CD4-positive, alpha-beta T cell treated with Interferon alpha-2 for 1 hour (primary cell): ENCODE results near the gene MAB21L3.

ENCODE experiments used
- DNase-seq, 2 donors: peaks; one replicate each; pipeline ENCODE4 v3.0.0-alpha.2; 2020 to 2022

The MAB21L3 gene

DNA sequence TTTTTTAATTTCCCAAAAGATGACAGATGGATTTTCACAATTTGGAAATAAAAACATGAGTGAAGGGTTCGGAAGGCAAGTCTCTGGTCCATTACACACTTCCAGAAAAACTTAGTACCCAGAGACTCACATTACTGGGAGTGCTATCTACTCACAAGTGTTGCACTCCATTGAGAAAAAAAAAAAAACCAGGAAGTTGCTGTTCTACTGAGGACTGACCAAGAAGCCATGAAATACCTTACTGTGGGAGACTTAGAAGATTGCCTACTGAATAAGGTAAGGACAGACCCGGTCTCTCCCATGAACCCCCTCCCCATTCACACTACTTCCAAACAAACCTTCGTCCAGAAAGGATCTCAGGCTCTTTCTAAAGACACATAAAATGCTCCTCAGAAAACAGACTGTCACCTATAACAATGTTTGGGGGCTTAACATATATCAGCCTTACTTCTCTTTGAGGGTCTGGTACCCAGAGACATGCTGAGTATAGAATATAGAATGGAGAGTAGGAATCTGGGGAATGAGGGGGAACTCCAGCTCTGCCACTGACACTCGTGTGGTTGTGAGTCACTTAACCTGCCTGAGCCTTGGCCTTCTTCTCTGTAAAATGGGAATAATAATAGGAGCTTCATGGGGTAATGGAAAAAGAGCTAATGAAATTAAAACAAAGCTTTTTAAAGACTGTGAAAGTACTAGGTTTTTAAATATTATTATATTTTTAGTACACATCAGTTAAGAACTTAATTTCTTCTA, 1.4 kb downstream of the MAB21L3 start:
- no peak for DNase-seq

DNA sequence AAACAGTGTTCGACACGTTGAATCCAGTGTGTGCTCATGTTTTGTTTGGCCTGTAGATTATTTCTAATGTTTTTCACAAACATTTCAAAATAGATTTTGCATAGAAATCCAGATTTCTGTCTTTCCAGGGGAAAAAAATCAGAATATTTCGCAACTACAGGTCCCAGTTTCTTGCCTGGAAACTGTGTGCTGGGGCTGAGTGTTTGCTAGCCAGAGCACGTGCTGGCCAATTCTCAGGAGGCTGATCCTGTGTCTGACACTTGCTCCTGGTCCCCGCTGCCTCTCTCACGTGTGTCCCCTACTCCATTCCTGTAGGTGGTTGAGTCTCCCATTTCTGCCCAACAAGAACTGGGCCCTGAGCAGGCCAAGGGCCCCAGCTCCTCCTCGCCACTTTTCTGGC, 2.4 kb downstream of the MAB21L3 start:
- no peak for DNase-seq

DNA sequence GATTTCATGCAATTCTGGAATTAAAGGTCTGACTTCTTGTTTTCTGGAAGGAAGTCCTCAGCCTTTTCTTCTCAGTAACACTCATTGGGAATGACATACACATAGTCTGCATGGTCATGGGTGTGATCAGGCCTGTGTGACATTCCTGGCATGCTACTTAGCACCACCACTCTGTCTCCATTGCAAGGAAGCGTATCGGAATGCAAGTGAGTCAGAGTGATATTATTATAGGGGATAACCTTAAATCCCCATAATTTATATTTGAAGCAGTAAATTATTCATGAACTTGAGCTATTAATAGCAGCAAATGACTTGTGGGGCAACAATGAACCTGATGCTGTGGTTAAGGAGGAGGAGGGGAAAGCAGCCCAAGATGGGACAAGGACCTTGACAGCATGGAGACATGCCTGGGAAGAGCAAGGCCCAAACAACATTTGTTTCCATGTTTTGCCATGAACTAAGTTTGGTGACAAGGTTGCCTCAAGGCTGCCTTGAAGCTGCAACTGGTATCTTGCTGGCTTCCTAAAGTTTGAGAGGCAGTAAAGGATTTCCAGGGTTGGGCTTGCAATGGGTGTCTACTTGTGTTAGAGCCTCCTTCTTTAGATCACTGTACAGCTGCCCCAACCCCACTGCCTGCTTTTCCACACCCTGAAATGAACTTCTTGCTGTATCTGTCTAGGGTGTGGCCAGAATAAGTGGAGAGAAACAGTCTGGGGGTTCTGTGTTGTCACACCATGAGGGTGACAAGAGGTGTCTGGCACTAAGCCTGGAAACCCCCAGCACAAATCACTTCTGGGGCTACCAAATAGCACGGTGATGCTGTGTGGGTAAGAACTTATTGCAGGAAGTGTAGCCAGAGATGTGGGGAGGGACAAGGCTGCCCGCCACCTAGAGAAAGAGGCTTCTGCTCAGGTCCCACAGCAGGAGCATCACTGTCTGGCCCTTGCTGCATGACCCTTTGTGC, 4.6 kb downstream of the MAB21L3 start:
- DNase-seq, result no peak

- no peak for DNase-seq
These were observed 7.3 kb downstream of the MAB21L3 start for GRCh38 chr1:116118471-116118870.

- no peak for DNase-seq
These were observed 8.7 kb downstream of the MAB21L3 start for GRCh38 chr1:116119876-116120275.

- DNase-seq, result no peak
These were observed 12.0 kb downstream of the MAB21L3 start for GRCh38 chr1:116122955-116123757.

DNA sequence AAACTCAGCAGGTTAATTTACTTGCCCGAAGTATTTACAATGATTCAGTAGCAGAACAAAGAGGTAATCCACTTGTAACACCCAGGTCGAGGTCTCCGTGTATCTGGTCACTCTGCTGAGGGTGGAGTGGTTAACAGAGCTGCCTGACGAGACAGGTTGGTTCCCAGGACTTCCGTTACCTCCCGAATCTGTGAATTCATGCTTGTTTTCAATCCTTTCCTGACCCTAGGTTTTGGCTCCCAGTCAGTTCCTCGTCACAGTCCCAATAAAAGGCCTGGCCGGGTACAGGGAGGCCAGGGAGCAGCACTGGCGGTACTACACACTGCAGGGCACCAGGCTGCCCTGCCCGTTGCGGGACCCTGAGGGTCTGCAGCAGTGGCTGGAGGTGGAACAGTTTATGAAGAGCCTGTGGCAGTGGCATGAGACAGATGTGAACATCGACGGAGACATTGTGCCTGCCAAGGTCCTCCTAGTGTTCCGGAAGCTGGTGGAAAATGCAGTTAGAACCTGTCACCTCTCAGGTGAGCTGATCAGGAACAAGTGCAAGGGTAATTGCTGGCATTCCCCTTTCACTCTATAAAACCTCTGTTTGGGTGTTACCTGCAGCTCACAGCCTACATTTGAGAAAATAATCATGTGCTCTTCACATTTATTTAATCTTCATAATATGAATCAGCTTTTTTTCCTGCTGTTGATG, 12.8 kb downstream of the MAB21L3 start:
- no peak for DNase-seq

- DNase-seq, result no peak
These were observed 14.6 kb downstream of the MAB21L3 start for GRCh38 chr1:116125758-116126157.

- DNase-seq, result no peak
These were observed 15.1 kb downstream of the MAB21L3 start for GRCh38 chr1:116126281-116126680.

DNA sequence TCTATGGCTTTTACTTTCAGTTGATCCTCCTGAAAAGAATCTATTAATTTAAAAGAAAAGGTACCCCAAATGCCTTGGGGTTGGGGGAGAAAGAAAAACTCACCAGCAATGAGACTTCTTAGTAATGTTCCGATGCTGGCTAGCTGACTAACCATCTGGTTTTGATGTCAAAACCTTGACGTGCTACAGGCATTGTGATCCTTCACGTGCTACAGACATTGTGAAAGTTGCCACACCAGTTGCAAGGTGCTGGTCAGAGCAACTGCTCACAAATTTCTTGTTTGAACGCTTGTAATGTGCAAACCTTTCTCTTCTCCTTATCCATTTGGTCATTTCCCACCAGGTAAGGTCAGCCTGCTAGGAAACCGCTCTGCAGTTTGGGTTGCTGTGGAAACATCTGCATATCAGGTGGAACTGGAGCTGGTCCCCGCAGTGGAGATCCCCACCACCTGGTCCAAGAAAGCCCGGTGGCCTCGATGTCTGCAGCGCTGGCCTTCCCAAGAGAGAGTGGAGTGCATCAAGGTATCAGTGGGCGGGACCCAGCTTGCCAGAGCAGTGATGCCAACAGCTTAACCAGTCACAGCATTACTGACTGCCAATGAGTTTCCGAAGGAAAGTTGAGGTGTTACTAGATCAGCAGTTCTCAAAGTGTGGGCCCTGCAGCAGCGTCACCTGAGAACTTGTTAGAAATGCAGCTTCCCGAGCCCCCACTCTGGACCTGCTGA, 16.1 kb downstream of the MAB21L3 start:
- DNase-seq, result no peak

- no peak for DNase-seq
These were observed 16.8 kb downstream of the MAB21L3 start for GRCh38 chr1:116127848-116128540.

GRCh38 chr1:116128664-116129063, 17.5 kb downstream of the MAB21L3 start:
- DNase-seq, result no peak

GRCh38 chr1:116129537-116129936, 18.3 kb downstream of the MAB21L3 start:
- DNase-seq, result no peak

- DNase-seq, result no peak
These were observed 19.2 kb downstream of the MAB21L3 start for GRCh38 chr1:116130356-116130755.

- DNase-seq, result no peak
These were observed 20.0 kb downstream of the MAB21L3 start for GRCh38 chr1:116131170-116131569.

DNA sequence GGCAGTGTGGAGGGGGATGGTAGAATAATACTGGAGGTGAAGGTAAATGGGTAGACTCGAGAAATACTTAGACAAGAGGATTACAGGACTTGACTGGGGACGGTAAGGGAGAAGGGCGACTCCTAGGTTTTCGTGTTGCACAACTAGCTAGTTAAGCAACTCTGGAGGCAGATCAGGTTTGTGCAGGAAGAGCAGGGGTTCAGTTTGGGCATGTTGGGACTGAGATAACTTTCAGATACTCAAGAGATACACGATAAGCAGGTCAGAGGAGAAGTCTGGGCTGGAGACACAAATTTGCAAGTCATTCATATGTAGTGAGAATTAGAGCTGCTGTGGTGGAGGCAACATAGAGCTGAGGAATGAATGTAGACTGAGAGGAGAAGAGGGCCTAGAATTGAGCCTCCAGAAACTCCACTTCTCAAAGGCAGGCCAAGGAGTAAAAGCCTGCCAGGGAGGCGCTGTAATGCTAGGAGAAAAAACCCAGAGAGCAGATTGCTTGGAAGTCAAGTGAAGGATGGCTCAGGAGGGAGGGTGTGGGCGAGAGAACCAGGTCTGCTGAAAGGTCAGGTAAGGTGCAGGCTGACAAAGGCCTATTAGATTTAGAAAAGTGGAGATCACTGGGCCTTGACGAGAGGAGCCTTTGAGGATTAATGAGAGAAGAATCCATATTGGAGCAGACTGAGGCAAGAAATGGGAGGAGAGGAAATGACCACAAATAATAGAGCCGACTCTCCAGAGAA, 20.8 kb downstream of the MAB21L3 start:
- DNase-seq, result no peak

DNA sequence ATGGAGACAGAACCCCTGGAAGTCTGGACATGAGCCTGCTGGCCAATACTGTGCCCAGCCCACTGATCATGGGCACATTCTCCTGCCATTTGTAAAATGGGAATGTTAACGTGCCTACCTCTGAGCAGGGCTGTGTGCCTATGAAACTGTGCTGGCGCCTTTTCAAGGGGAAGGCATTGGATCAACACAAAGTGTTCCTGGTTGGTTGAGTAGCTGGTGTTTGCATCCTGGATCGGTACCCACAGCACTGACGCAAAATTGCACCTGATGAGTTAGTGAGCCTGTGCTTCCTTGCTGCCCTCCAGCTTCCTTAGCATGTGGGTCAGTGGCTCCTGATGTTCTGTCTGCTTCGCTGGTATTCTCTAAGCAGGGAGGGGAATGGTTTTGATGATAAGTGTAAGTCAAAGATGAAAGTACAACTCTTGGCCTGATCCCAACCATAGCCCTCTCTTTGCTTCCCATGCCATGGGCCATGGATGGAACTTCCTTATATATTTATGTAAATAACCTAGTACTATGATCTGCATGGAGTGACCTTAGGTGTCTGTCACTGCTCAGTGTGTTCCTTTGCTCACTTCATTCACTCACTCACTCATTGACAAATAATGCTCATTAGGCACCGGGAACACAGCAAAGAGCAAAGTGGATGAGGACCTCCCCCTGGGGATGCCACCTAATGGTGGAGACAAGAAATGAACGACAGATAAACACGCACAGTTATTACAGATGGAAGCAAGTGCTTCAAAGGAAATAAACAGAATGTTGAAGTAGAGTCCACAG, 22.7 kb downstream of the MAB21L3 start:
- no peak for DNase-seq

DNA sequence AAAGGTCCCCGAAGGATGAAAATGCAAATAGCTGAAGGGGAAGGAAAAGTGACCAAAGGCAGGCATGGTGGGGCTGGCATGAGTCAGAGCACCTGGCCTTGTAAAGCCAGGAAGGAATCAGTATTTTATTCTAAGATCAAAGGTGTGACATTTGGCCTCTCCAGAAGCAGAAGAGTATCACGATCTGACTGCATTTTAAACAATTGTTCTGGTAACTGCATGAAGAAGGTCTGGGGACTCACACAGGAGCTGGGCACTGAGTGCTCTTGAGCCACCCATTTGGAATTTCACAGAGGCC, 23.2 kb downstream of the MAB21L3 start:
- DNase-seq, result no peak

DNA sequence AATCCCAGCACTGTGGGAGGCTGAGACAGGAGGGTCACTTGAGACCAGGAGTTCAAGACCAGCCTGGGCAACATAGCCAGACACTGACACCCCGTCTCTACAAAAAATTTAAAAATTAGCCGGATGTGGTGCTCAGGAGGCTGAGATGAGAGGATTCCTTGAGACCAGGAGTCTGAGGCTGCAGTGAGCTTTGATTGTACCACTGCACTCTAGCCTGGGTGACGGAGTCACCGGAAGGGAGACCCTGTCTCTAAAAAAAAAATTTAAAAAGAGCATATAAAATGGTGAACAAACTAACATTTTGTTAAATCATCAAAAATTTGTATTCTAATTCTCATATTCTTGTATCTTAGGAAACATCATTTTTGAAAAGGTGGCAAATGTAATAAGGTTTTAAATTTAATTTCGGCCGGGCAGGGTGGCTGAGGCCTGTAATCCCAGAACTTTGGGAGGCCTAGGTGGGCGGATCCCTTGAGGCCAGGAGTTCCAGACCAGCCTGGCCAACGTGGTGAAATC, 27.1 kb downstream of the MAB21L3 start:
- DNase-seq, result no peak
